Mammary epithelial cell (primary cell): ENCODE results near the gene ADIPOQ.
"Not testable (repeated sequence)": the region's sequence is repeated elsewhere in the genome, so short reads cannot be mapped to it uniquely, and the experiment has no call there.

Source experiments
- EZH2 ChIP-seq: IDR thresholded peaks from 2 replicates; pipeline ENCODE4 v1.6.1; 2012; ENCODE audit warnings: low read length, inconsistent platforms, borderline replicate concordance
- TF ChIP-seq, protein P1 (sequence below), 2 donors: IDR thresholded peaks in 1 of 2; conservative IDR thresholded peaks in 1 of 2; 2 replicates each; pipeline ENCODE4 v1.5.1; 2011 to 2012; ENCODE audit warnings: inconsistent platforms in 2 of 2, low read length in 2 of 2, mild to moderate bottlenecking in 2 of 2, control low read depth in 1 of 2, low read depth in 1 of 2; ENCODE audit not compliant: insufficient read depth in 1 of 2; ENCODE audit errors: extremely low read depth in 1 of 2

DNA sequence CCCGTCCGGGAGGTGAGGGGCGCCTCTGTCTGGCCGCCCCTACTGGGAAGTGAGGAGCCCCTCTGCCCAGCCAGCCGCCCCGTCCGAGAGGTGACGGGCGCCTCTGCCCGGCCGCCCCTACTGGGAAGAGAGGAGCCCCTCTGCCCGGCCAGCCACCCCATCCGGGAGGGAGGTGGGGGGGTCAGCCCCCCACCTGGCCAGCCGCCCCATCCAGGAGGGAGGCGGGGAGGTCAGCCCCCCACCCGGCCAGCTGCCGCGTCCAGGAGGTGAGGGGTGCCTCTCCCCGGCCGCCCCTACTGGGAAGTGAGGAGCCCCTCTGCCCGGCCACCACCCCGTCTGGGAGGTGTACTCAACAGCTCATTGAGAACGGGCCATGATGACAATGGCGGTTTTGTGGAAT lies 31.7 kb downstream of the ADIPOQ start:
- not testable (repeated sequence) for TF ChIP-seq EZH2
- TF ChIP-seq, protein P1, sequence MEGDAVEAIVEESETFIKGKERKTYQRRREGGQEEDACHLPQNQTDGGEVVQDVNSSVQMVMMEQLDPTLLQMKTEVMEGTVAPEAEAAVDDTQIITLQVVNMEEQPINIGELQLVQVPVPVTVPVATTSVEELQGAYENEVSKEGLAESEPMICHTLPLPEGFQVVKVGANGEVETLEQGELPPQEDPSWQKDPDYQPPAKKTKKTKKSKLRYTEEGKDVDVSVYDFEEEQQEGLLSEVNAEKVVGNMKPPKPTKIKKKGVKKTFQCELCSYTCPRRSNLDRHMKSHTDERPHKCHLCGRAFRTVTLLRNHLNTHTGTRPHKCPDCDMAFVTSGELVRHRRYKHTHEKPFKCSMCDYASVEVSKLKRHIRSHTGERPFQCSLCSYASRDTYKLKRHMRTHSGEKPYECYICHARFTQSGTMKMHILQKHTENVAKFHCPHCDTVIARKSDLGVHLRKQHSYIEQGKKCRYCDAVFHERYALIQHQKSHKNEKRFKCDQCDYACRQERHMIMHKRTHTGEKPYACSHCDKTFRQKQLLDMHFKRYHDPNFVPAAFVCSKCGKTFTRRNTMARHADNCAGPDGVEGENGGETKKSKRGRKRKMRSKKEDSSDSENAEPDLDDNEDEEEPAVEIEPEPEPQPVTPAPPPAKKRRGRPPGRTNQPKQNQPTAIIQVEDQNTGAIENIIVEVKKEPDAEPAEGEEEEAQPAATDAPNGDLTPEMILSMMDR (conservative IDR thresholded peaks at IDR 0.05 in 1 of 2, IDR thresholded peaks at IDR 0.05 in 1 of 2; ENCODE audit: extremely low read depth in 1 of 2, insufficient read depth in 1 of 2, low read depth in 1 of 2, low read length in 2 of 2) = not testable (repeated sequence)
